Central memory CD4-positive, alpha-beta T cell (primary cell): ENCODE measurements around the gene TBC1D3G.
"Not testable (repeated sequence)": the region's sequence is repeated elsewhere in the genome, so short reads cannot be mapped to it uniquely, and the experiment has no call there.

Source experiments
- DNase-seq: peaks from one replicate; pipeline ENCODE4 v3.0.0; 2022
- total RNA-seq, 3 experiments: gene quantifications; one replicate each; lab custom pipeline; 2026; lab: John Stamatoyannopoulos, UW

The TBC1D3G gene
- total RNA-seq: 0 reads per million in 3 experiments

DNA sequence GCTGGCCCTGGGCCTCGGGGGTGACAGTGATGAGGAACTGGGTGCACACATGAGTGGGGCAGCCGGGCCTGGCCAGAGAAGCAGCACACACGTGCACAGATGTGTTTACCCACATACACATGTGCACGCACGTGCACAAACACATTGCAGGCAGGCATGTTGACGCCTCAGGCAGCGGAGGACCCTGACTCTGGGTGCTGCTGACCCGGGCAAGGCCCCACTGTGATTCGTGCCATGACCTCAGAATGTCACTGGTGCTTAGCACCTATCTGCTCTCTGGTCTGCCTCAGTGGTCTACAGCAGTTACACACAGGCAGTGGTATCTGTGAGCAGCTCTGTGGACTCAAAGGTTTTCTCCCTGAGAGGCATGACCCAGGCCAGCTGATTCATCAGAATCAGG lies at the start of gene TBC1D3G:
Gene TBC1D3G (plus strand): TSS at position 301 of the 400 bp plus-strand sequence. CDS start 1,528 bp downstream, outside the sequence.
- DNase-seq: not testable (repeated sequence)

DNA sequence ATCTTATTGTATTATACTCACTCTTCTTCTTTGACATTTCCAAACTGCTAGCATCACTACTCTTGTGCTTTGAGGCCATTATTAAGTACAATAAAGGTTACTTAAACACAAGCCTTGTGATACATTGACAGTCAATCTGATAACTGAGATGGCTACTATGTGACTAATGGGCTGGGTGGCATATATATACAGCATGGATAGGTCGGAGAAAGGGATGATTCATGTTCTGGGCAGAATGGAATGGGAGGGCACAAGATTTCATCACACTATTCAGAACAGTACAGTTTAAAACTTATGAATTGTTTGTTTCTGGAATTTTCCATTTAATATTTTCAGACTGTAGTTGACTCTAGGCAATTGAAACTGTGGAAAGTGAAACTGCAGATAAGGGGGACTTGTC lies 40.4 kb upstream of the TBC1D3G start:
- DNase-seq: not testable (repeated sequence)

DNA sequence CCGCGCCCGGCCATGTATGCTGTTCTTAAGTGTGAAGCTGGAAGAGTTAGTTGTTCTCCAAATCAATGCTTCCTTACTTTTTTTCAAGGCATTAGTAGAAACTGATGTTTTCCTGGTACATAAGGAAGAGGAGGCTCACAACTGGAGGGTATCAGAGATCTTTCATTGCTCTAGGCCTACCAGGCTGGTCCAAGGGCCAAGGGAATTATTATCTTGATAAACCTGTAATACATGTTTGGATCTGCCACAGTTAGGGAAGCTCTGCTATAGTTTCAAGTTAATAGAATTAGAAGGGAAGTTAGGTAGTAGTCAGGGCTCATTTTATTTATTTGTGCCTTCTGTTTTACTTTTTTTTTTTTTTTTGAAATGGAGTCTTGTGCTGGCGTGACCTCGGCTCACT lies 39.5 kb upstream of the TBC1D3G start:
- DNase-seq: not testable (repeated sequence)

DNA sequence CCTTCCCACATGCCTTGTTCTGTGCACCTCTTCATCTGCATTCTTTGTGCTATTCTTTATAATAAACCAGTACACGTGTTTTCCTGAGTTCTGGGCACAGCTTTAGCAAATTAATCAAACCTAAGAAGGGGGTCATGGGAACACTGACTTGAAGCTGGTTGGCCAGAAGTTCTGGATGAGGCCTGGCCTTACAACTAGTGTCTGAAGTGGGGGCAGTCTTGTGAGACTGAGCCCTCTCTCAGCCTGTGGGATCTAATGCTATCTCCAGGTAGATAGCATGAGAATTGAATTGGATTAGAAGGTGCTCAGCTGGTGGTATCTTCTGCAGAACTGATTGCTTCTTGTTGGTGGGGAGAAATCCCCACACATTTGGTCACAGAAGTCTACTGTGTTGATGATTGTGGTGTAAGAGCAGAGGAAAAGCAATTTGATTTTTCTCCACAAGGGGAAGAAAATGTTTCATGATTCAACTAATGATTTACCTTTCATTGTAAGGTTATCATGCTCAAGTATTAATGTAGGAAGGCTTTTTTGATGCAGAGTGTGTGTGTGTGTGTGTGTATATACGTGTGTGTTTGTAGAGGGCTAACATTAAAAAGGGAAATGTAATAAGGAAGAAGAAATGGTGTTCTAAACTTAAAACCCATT lies 33.6 kb upstream of the TBC1D3G start:
- not testable (repeated sequence) for DNase-seq

DNA sequence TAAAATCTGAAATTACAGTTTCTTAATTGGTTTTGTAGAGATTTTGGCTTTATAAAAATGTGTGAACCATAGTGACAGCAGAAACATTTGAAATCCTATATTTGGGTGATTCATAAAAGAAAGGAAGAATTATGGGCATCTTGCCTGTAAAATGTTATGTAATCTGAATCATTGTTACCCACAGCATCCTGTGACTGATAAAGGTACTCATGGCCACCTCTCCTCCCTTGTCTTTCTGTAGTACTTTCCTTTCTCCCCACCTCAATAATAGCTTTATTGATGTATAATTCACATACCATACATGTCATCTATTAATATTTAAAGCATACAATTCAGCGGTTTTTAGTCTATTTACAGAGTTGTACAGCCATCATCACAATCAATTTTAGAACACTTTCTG lies 28.5 kb upstream of the TBC1D3G start:
- DNase-seq: not testable (repeated sequence)

DNA sequence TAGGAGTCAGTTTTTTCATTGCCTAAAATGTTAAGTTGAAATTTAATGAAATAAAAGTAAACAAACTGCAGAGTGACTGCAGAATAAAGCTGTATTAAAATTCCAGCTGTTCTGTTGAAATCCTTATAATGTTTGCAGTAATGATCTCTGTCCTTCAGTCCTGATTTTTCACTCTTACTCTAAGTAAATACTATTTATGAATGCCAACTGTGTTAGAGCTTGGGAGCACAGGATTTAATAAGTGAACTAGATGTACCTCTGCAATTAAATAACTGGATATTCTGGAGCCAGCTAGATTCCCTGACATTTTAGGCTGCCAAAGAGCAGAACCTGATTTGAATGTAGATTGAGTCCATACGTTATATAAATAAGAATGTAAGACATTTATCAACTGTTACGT lies 7.9 kb upstream of the TBC1D3G start:
- DNase-seq: not testable (repeated sequence)

DNA sequence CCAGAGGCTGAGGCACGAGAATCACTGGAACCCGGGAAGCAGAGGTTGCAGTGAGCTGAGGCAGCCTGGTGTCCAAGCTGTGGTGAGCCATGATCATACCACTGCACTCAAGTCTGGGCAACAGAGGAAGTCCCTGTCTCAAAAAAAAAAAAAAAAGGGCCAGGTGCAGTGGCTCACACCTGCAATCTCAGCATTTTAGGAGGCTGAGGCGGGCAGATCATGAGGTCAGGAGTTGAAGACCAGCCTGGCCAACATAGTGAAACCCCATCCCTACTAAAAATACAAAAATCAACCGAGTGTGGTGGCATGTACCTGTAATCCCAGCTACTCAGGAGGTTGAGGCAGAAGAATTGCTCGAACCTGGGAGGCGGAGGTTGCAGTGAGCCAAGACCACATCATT lies 38.8 kb downstream of the TBC1D3G start:
- not testable (repeated sequence) for DNase-seq

DNA sequence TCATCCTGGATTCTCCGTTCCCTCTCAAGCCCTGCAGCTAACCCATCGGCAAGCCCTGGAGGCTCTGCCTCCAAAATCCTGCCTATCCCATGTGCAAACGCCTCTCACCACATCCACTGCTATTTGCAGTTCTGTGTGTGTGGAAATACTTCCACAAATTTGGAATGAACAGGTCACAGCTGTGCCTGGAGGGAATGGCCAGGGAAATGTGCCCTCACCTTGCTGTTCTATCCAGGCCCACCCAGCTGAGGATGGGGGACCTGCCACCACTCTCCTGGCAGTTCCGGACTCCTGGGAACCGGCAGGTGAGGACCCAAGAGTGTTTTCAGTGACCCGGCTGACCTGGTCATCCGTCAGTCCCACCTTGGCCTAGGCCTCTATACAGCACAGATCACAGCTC lies 52.3 kb downstream of the TBC1D3G start:
- not testable (repeated sequence) for DNase-seq
